GM18909 (cell line): ENCODE results near the gene OPTC.
"Not testable (repeated sequence)": the region's sequence is repeated elsewhere in the genome, so short reads cannot be mapped to it uniquely, and the experiment has no call there.

Source experiments
- ATAC-seq: cut with Tn5 transposase; IDR thresholded peaks from one replicate; pipeline ENCODE4 v1.9.1; 2021; ENCODE audit warnings: mild to moderate bottlenecking; ENCODE audit not compliant: unreplicated experiment, poor library complexity

The OPTC gene

DNA sequence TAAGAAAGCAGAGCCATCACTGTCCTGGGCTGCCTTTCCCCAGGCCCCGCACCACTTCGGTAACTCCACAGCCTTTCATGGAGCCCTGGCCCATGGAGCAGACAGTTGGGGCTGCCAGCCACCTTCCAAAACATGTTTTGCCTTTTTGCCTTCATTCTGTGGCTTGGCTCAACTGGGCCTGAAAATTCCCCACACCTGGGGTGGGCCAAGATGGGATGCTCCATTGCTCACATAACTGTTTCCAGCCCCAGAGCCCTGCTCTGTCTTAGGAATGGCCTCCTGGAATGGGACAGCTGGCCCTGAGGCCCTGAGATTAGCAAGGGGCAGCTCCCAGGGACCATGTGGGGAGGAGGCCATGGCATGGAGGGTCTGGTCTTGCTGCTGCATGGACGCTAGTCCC, 29.2 kb upstream of the OPTC start:
- ATAC-seq, result no peak

DNA sequence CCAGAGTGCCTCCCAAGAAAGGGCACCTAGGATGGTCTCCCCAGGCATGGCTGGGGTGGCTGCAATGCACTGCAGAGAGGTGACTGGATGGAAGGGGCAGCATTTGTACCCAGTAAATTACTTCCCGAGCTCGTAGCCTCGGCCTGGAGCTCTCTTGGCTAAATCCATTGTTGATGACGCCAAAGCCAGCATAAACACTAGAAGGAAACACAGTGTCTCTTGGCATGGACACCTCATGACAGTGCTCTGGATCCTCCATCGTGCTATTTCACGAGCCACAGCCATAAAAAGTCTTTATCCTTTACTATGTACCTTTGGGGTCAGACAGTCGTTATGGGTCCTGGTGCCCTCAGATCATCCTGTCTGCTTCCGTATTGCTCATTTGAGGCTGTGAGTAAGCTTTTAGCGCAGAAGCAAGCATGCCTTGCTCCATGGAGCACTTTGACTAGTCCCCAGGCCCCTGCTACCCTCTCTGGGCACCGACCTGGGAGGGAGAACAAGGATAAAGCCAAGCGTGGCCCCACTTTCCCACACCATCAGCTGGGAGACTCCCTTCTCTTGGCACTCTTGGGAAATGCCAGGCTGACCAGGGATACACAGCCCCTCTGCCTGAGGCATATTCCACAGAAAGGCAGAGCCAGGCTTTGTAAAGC, 28.7 kb upstream of the OPTC start:
- no peak for ATAC-seq

DNA sequence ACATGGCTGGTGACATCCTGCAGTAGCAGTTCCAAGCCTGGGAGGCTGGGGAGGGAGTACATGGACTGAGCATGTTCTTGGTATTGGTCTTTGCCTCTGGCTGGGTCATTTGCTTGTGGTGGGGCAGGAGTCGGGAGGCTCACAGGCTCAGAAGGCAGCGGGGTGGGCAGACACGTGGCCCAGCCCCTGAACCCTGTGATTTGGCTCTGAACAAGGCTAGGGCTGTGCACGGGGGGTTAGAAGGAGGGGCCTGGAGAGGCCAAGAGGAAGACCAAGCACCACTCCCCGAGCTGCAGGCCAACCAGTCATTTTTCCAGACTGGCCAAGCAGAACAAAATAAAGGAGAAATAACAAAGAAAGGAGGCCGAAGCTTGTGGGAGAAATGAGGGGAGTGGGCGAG, 28.0 kb upstream of the OPTC start:
- no peak for ATAC-seq

DNA sequence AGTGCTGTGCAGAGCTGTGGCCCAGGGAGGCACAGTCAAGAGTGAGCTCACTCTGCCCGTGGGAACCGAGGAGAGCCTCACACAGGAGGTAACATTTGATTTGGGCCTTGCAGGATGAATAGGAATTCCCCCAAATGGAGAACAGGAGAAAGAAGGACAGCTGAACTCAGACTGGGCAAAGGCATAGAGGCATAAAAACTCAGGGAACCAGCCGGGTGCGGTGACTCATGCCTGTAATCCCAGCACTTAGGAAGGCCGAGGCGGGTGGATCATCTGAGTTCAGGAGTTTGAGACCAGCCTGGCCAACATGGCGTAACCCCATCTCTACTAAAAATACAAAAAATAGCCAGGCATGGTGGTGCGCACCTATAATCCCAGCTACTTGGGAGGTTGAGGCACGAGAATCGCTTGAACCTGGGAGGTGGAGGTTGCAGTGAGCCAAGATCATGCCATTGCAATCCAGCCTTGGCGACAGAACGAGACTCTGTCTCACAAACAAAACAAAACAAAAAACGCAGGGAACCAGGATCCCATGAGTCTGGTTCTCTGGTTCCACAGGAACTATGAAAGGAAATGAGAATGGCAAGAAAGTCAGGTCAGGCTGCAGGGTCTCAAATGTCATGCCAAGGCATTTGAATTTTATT, 26.9 kb upstream of the OPTC start:
- not testable (repeated sequence) for ATAC-seq

DNA sequence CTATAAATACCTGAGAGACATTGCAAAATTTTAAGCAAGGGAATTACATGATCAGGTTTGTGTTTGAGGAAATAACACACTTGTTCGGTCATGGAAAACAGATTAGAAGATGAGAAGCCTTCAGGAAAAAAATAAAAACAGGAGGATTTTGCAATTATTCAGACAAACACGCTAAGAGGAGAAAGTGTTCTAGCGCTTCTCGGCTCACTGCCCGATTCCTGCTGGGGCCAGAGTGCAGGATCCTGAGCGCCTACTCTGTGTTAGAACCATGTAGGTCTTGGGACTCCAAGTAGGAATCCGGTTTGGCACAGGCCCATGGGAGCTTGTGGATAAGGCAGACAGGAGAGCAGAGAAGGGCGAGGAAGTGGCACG, 26.4 kb upstream of the OPTC start:
- ATAC-seq, result no peak

DNA sequence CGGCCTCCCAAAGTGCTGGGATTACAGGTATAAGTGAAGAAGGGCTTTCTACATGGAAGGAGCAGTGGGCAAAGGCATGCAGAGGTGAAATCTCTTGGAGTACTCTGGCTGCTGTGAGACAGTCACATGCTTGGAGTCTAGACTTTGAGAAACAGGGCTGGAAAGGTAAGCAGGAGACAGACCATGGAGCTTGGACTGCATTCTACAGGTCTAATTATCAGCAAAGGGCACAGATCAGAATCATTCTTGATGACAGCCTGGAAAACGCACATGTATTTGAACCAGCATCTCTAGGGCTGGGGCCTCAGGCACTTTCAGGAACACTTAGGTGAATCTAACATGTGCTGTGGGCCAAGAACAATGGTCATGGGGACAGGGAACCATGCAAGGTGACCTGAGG, 25.6 kb upstream of the OPTC start:
- no peak for ATAC-seq

DNA sequence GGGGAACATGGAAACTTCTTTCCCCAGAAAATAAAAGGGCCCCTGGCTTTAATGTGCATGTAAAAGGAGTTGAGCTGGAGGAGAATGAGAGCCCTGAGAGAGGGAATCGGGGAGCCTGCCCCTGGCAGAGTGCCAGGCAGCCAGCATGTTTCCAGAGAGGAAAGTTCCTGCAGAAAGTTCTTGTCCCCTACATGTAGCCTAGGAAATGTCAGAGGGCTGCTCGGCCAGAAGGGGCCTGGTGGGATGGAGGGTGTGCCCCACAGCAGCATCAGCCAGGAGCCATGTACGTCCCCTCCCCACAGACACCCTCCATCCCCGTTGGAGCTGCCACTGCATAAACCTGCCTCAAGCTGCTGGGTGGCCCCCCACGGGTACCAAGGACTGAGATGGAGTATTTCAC, 23.7 kb upstream of the OPTC start:
- no peak for ATAC-seq

DNA sequence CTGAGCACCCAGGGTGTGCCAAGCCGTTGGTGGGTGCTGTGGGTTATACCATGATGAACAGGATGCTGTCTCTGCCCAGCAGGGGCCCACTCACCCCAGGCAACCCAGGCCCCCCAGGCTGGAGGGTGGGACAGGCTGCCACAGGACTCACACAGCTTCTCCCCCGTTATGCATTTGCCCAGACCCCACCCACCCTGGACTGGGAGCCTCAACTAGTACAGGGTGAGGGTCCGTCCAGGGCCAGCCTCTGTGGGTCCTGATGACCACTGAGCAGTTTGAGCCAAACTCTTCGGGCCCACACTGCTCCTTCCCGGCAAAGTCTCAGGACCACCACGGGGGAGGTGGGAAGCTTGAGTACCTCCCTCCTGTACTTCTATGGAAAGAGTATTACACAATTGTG, 22.1 kb upstream of the OPTC start:
- ATAC-seq, result no peak

DNA sequence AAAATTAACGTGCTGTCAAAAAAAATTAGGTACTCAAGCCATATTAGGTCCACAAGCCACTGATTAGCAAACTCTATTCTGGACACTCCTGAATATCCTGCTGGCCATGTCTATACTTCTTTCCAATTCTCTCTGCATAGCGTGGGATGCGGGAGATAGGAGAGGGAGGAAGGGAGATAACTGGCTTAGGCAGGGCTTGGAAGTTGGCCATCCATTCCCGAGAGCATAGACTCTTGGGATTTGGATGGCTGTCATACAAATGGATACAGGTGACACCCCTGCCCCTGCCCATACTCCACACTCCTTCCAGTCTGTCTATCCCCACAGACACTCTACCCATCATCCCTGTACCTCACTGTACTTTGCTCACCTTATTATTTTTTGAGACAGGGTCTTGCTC, 20.7 kb upstream of the OPTC start:
- no peak for ATAC-seq

DNA sequence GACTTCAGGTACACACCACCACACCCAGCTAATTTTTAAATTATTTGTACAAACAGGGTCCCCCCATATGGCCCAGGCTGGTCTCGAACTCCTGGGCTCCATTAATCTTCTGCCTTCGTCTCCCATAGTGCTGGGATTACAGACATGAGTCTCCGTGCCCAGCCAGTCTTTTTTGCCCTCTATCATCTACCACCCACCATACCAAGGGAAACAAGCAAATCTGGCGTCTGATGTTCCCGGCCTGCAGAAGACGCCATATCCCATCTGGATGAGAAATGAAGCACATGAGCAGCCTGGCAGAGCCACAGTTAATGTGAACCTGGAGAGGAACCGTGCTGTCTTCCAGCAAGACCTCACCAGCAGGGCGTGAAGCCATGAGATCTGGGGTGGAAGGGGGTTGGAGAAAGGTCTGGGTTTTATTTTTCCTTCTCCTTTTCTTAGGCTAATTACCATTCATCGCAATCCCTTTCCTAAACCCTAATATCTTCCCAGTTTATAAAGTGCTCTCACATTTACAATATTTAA, 20.1 kb upstream of the OPTC start:
- ATAC-seq, result no peak

DNA sequence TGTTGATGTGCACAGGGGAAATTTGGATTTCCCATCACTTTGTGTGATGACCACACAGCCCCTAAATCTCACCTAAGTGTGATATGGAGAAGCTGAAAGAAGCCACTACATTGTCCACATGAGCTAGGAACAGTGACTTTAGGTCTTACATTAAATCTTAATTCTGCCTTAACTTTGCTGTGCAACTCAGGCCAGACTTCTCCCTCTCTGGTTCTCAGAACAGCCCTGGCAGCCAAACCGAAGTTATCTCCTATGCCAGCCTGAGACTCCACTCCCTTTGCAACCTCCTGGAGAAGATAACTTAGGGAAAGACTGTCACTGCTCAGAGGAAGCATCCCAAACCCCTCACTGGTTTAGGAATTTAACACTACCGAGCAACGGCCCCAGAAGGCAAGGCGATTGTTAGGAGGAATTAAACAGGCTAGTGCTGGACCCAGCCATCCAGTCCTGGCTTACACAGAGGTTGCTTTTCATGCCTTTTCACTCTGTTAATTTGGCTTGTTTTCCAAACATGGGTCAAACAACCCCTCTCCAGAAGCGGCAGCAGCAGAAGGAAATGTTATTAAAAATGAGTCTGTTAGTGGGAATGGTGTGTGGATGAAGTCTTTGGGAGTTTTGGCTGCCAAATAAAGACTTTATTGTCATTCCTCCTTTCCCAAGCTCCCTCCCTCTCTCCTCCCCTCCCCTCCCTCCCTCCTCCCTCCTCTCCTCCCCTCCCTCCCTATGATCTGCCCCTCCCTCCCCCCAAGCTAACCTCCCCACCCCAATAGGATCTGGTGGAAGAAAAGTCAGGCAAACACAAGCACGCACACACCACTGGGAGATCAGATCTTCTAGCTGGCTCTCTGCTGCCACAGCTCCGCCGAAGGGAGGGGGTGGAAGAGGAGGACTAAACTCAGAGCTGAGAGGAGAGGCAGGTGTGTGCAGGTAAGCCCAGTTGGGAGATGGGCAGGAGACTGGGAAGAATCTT, 18.7 kb upstream of the OPTC start, which contains the start of gene PRELP:
Gene PRELP (plus strand): TSS at position 795 of the 970 bp plus-strand sequence. CDS start 7,379 bp downstream, outside the sequence.
- no peak for ATAC-seq

DNA sequence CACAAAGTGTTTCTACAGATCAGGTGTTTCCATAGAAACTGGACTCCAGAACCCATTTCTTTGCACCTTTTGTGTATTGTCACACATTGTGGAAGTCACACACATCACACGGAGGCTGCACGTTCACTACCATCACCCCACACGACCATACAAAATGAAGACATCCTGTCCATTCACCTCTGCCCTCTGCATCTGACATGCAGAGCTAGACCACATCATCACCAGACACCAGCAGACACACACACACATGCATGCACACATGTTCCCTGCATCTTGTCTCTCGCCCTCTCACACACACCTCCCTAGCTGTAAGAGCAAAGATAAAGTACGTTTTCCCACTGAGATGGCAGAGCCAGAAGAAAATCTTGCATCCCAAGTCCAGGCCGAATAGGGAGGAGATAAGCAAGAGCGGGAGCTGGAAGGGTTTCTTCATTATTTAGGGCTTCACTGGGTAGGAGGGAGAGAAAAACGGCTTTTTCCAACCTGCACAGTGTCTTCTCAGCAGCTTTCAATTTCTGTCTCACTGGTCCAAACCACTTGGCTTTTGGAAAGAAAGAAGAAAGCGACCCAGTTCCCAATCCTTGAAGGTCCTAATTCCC, 17.6 kb upstream of the OPTC start:
- ATAC-seq, result no peak

DNA sequence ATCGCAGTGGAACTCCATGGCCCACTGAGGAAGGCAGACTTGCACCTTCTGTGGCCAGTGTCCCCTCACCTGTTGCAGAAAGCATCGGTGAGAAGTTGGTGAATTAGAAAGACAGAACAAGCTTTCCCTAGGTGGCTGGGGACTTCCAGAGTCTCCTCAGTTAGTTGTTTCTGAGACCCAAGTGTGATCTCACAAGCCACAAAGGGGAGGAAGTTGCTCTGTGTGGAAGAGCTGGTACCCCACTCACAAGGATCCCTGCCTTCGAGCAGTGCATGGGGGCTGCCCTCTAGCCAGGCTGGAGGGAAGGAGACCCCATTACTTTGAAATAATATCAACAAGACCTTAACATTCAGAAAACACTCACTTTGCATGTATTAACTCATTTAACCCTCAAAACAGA, 16.2 kb upstream of the OPTC start:
- no peak for ATAC-seq

DNA sequence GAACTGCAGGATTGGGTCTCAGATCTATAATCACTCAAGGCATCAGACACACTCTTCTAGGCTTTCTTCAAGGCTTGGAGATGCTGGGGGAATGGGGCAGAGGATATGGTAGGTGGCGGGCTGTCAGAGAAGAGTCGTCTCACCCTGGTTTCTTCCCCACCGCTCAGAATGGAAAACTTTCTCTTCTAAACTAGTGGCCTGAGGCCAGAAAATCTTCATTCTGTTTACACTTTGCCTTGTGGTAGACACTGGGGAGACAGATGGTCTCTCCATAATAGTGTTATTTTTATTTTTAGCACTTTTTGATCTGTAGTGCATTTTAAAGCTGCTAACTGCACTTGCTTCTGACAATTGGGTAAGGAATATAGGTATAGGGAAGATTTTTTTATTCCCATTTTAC, 15.7 kb upstream of the OPTC start:
- no peak for ATAC-seq

DNA sequence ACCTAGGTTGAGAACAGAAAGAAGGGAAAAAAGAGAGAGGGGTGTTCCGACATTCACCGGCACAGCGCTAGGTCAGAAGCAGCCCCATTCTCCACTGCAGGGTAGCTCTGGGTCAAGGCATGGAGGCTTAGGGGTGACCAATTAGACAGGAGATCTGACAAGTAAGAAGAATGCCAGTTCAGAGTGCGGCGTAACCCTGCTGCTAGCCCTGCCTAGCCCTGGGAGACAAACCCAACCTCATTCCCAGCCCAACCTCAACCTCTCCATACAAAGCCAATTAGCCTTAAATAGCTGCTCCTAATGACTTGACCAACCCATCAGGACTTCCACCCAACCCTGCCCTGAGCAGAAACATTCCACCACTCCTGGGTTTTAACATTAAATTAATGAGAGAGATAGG, 15.0 kb upstream of the OPTC start:
- no peak for ATAC-seq

DNA sequence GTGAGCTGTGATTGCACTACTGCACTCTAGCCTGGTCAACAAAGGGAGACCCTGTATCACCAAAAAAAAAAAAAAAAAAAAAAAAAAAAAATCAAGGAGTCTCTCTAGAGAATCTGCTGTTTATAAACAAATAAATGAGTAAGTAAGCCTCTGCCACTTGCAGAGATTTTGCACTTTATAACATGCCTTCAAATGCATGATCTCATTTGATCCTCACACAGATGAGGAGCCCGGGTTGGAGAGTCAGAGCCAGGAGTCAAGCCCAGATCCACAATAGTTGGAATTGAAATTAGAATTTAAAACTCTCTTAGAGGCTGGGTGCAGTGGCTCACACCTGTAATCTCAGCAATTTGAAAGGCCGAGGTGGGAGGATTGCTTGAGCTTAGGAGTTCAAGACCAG, 14.3 kb upstream of the OPTC start:
- ATAC-seq, result no peak

DNA sequence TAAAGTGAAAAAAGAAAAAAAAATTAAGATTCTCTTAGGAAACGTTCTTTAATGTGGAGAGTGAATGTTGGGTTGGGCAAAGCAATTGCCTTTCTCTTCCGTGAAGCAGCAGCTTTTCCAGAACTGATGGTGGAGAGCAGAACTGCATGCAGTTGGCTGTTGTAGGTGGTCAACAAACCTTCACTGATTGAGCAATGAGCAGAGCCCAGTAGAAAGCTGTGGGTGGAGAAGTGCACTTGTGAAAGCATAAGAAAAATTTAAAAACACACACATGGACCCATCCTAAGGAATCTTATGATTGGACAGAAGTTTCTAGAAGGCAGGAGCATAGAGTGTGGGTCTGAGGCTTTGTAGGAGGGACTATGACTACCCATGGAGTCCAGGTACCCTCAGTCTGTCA, 13.9 kb upstream of the OPTC start:
- no peak for ATAC-seq

DNA sequence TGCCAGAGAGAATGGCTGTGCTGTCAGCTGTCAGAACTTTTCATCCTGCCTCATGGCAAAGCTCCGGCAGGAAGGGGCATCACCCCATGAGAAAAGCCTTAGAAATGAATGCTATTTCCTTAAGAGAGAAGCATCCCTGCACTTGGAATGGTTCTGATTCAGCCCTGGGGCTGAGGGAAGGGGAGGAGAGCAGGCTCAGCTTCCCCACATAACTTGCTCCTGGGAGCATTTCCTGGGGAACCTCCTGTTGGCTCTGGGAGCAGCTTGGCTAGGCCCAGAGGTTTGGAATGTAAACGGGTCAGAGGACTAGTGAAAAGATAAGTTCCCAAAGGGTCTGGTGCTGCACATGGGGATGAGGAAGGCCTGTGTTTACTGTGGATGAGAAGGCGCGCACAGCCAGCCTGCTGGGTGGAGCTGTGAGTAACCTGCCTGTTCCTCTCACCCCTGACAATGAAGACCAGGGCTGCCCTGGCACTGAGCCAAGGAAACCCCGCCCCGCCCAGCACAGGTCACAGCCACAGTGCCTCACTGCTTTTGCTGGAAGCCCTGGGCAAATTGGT, 13.3 kb upstream of the OPTC start:
- no peak for ATAC-seq

DNA sequence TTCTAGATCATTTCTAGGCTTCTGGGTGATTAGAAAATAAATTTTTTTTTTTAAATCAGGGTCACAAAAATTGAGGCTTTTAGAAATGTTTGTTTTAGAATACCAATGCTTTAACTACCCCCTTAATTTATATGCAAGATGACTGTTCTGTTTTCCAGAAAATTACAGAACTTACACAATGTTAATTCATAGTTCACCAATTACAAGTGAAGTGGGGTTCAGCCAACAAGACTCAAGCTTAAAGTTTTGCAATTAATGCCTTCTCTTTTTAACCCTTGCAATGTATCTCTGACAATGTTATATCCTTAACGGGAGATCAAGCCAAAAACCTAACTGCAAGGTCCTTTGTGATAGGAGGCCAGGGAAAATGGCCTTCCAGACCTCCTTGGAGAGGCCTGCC, 12.8 kb upstream of the OPTC start:
- no peak for ATAC-seq

DNA sequence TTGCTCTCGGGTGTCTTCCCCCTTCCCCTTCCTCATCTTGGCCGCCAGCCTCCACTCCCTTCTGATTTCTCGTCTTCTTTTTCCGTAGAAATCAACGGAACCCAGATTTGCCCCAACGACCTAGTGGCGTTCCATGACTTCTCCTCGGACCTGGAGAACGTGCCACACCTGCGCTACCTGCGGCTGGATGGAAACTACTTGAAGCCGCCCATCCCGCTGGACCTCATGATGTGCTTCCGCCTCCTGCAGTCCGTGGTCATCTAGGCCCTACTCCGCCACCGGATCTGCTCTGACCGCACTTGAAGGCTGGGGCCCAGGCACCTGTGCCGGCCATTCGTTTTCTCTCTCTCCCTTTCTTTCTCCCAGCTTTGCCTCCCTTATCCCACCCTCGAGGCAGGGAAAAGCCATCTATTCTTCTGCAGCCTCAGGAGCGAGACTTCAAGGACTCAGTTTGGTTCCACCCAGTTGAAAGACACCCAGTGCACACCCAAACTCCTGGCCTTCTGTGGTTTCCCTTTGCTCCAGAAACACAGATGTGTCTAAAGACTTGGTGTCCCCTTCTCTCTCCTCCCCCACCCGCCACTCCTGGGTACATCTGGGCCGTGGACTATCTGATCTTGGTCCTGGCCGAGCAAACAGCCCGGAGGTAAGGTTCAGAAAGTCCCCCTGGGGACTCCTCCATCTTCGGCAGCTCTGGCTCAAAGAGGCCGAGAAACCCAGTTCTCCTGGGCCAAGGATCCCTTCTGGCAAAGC, 7.2 kb upstream of the OPTC start:
- no peak for ATAC-seq
